Effector memory CD4-positive, alpha-beta T cell (primary cell): Measurements from ENCODE around the gene GIGYF1.

Experiments
- DNase-seq, 3 donors: peaks; one replicate each; pipeline ENCODE4 v3.0.0-alpha.2; 2020
- H3K27ac ChIP-seq: 2 replicates; pipeline ENCODE4 v1.7.0; 2013; ENCODE audit warnings: mild to moderate bottlenecking, low read length, moderate library complexity; ENCODE audit not compliant: insufficient read depth, poor library complexity, severe bottlenecking
- H3K27me3 ChIP-seq: replicated peaks from 2 replicates; pipeline ENCODE4 v1.7.0; 2013; ENCODE audit warnings: mild to moderate bottlenecking, low read length; ENCODE audit not compliant: insufficient read depth, control insufficient read depth, poor library complexity, severe bottlenecking
- H3K36me3 ChIP-seq: 2 replicates; pipeline ENCODE4 v1.7.0; 2013; ENCODE audit warnings: mild to moderate bottlenecking, low read length, moderate library complexity; ENCODE audit not compliant: control insufficient read depth, insufficient read depth
- H3K4me1 ChIP-seq: 2 replicates; pipeline ENCODE4 v1.7.0; 2013; ENCODE audit warnings: low read length, mild to moderate bottlenecking; ENCODE audit not compliant: control insufficient read depth, insufficient read depth, poor library complexity, severe bottlenecking
- H3K4me3 ChIP-seq: 2 replicates; pipeline ENCODE4 v1.7.0; 2013; ENCODE audit warnings: low read length, low read depth, mild to moderate bottlenecking; ENCODE audit not compliant: insufficient read depth, poor library complexity, severe bottlenecking
- H3K9me3 ChIP-seq: 2 replicates; pipeline ENCODE4 v1.7.0; 2013; ENCODE audit warnings: mild to moderate bottlenecking, low read length, moderate library complexity; ENCODE audit not compliant: control insufficient read depth

The GIGYF1 gene

DNA sequence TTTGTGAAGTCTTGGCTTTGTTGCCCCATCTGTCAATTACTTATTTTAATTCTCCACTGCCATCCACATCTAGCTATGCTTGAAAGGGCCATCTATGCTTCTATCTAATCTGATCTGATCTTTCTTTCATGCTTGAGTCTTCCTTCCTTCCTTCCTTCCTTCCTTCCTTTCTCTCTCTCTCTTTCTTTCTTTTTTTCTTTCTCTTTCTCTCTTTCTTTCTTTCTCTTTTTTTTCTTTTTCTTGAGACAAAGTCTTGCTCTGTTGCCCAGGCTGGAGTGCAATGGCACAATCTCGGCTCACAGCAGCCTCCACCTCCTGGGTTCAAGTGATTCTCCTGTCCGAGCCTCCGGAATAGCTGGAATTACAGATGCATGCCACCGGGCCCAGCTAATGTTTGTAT, 64.0 kb downstream of the GIGYF1 start:
- DNase-seq: no peak
- H3K36me3 ChIP-seq: no peaks in the 10 kb centered on the region
- H3K27ac ChIP-seq: no peak overlapping the region
- H3K9me3 ChIP-seq: no peaks in the 10 kb centered on the region
- peaks cover 23% of the 10 kb centered on the region for H3K4me1 ChIP-seq
- no peak overlapping the region for H3K4me3 ChIP-seq
- H3K27me3 ChIP-seq: no peaks in the 10 kb centered on the region
